Testis (tissue), 3 donors: Measurements from ENCODE around the gene MISP. TPM values are rescaled to one million over a fixed set of nuclear protein-coding genes. Genes with fewer than 3 reads are reported as not detected.

Experiments used
- DNase-seq: peaks from one replicate; pipeline ENCODE4 v3.0.0-alpha.2; 2019
- H3K27ac ChIP-seq, 2 donors: fragments of 200-600 bp; sonication (generic); one replicate each; pipeline ENCODE4 v1.5.1; 2019
- H3K27me3 ChIP-seq: fragments of 200-600 bp; sonication (generic); one replicate; pipeline ENCODE4 v1.5.1; 2019
- H3K36me3 ChIP-seq: fragments of 200-600 bp; sonication (generic); one replicate; pipeline ENCODE4 v1.5.1; 2017; ENCODE audit warnings: low read depth; ENCODE audit errors: missing control alignments
- H3K4me1 ChIP-seq: fragments of 200-600 bp; sonication (generic); one replicate; pipeline ENCODE4 v1.5.1; 2019
- H3K4me3 ChIP-seq, 2 donors: fragments of 200-600 bp; sonication (generic); one replicate each; pipeline ENCODE4 v1.5.1; 2017 to 2019
- H3K9me3 ChIP-seq: fragments of 200-600 bp; sonication (generic); one replicate; pipeline ENCODE4 v1.5.1; 2017
- POLR2A ChIP-seq: fragments of 450-650 bp; IDR thresholded peaks from one replicate; pipeline ENCODE4 v1.6.1; 2017; ENCODE audit warnings: antibody characterized with exemption, mild to moderate bottlenecking, moderate library complexity
- WGBS, 2 donors: methylation state at CpG; one replicate each; pipeline ENCODE4 v1.1.5; 2018; 5-methylcytosine and 5-hydroxymethylcytosine counted together
- intact Hi-C: fragments of 100-400 bp; cut with DNase I; formaldehyde crosslinking; loops from one replicate; pipeline ENCODE4 v1.15.1; 2023; ENCODE audit warnings: low total_unique reads
- polyA plus RNA-seq: library from polyadenylated mRNA; stranded (reverse); fragments of 350-450 nt; fragmentation: Illumina TruSeq; extraction: RNeasy Lipid Tissue Mini Kit (QIAGEN cat#74804); gene quantifications from one replicate; pipeline ENCODE4 v1.2.3, GENCODE V29; 2014; ENCODE audit warnings: low read depth, low replicate concordance; ENCODE audit not compliant: insufficient read depth
- total RNA-seq, 2 donors: library from RNA; depleted of rRNA; stranded (reverse); fragments of >200 nt; gene quantifications; one replicate each; pipeline ENCODE4 v1.2.3, GENCODE V29; 2016
- TF ChIP-seq, protein P1 (sequence below), 3 experiments: fragments of 450-650 bp in 2 of 3; fragments of 200-600 bp in 1 of 3; sonication (generic) in 1 of 3; IDR thresholded peaks; one replicate each; pipeline ENCODE4 v1.5.1; 2016 to 2019; ENCODE audit warnings: antibody characterized with exemption in 3 of 3, mild to moderate bottlenecking in 2 of 3, moderate library complexity in 1 of 3

Gene MISP
- total and polyA plus RNA-seq, 3 donors from 2014 or later, result 1.1 to 3.1 (median 1.1) TPM

DNA sequence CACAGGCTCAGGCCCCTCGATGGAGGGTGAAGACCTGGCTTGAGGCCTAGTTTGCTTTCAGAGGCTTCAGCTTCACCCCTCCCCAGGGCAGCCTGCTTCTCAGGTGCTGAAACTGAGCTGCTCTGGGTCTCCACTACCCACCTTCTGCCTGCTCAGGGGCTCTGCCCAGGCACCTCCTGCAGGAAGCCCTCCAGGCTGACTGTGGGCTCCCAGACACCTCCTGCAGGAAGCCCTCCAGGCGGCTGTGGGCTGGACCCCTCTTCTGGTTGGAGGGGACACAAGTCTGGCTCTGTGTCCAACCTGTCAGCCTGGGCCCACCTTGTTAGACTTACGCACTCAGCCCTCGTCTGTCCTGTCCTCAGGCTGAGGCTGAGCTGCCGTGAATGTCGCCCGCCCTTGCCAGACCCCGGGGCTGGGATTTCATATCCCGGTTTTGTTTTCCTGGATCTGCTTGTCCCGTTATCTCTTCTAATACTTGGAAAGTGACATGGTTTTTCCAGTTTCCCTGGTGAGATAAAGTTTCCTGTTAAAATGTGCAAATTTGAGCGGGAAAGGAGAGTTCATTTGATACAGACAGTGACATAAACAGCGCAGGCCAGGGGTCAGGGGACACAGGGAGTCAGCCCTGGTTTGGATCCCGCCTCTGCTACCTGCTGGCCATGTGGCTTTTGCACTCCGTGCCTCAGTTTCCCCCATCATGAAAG is 20.8 kb upstream of the MISP start:
- Histone ChIP-seq H3K4me3 (no peak overlapping the region), H3K36me3 (no peaks in the 10 kb centered on the region), H3K27me3 (no peaks in the 10 kb centered on the region), H3K9me3 (no peaks in the 10 kb centered on the region), H3K27ac (no peak overlapping the region), H3K4me1 (no peaks in the 10 kb centered on the region)
- WGBS, 2 donors, result 73 to 90% methylated on average over 12 to 14 of the region's 14 CpGs
- TF ChIP-seq, protein P1, sequence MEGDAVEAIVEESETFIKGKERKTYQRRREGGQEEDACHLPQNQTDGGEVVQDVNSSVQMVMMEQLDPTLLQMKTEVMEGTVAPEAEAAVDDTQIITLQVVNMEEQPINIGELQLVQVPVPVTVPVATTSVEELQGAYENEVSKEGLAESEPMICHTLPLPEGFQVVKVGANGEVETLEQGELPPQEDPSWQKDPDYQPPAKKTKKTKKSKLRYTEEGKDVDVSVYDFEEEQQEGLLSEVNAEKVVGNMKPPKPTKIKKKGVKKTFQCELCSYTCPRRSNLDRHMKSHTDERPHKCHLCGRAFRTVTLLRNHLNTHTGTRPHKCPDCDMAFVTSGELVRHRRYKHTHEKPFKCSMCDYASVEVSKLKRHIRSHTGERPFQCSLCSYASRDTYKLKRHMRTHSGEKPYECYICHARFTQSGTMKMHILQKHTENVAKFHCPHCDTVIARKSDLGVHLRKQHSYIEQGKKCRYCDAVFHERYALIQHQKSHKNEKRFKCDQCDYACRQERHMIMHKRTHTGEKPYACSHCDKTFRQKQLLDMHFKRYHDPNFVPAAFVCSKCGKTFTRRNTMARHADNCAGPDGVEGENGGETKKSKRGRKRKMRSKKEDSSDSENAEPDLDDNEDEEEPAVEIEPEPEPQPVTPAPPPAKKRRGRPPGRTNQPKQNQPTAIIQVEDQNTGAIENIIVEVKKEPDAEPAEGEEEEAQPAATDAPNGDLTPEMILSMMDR (IDR thresholded peaks at IDR 0.05), result no peak
- TF ChIP-seq POLR2A, result no peak
- no peak for DNase-seq
- intact Hi-C loops, result loop anchor here (5.0 kb wide), 1 partner anchor 63 kb away; no protein-coding TSS in a partner anchor

DNA sequence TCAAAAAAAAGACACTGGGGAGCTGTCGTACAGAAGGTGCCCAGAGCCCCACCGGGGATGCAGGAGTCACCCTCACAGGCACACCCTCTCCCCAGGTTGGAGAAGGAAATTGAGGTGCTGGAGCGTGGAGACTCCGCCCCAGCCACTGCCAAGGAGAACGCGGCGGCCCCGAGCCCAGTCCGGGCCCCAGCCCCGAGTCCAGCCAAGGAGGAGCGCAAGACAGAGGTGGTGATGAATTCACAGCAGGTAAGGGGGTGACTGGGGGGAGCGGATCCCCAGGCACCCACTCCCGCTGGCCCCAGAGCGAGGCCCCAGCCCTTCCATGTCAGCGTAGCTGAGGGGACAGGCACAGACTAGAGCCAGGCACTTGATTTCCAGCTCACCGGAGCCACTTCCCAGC is 19.9 kb upstream of the MISP start:
- Histone ChIP-seq H3K36me3 (no peaks in the 10 kb centered on the region), H3K4me3 (no peak overlapping the region), H3K4me1 (no peaks in the 10 kb centered on the region), H3K9me3 (no peaks in the 10 kb centered on the region), H3K27ac (no peak overlapping the region), H3K27me3 (no peaks in the 10 kb centered on the region)
- WGBS, 2 donors, result 89 to 96% methylated on average over 12 to 16 of the region's 16 CpGs
- TF ChIP-seq POLR2A, result no peak
- TF ChIP-seq, protein P1 (IDR thresholded peaks at IDR 0.05), result no peak
- intact Hi-C loops, result loop anchor here (5.0 kb wide), 1 partner anchor 64 kb away; no protein-coding TSS in a partner anchor
- DNase-seq, result no peak

DNA sequence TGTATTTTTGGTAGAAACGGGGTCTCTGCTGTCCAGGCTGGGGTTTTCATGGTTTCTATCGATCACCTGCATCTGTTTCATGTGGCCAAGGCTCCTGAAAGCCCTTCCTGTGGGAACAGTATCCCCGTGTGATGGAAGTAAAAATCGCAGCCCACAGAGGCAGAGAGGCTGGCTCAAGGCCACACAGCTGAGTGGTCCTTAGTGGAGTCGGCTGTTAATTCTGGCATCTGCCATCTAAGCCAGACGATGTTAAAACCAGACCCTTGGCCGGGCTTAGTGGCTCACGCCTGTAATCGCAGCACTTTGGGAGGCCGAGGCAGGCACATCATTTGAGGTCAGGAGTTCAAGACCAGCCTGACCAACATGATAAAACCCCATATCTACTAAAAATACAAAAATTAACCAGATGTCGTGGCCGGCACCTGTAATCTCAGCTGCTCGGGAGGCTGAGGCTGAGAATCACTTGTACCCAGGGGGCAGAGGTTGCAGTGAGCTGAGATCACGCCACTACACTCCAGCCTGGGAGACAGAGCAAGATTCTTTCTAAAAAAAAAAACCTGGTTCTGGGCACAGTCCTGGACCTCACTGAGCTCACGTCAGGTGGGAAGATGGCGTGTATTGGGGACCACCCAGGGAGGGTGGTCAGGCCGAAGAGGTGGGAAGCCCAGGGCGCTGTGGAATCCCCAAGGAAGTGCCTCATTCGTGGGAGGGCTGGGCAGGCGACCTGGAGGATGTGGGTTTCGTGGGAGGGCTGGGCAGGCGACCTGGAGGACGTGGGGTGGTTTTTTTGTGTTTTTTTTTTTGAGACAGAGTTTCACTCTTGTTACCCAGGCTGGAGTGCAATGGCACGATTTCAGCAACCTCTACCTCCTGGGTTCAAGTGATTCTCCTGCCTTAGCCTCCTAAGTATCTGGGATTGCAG is 18.5 kb upstream of the MISP start:
- no peaks in the 10 kb centered on the region for H3K36me3 ChIP-seq
- WGBS, 2 donors, result 72 to 80% methylated on average over 24 of the region's 24 CpGs

DNA sequence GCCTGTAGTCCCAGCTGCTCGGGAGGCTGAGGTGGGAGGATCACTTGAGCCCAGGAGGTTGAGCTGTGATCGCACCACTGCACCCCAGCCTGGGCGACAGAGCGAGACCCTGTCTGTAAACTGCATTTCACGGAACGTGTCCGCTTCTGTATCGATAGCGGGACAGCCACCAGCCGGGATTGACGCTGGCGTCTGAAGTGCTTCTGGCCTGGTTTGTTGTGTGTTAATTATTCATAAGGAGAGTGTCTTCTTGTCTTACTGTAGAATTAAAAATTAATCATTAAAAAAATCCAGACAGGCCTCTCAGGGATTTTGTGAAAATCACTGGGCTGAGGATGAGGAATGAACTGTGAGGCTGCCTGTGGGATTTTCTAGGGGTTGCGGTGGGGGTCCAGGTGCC is 16.2 kb upstream of the MISP start:
- Histone ChIP-seq H3K9me3 (no peaks in the 10 kb centered on the region), H3K4me1 (no peaks in the 10 kb centered on the region), H3K4me3 (no peak overlapping the region), H3K27me3 (no peaks in the 10 kb centered on the region), H3K27ac (no peak overlapping the region), H3K36me3 (no peaks in the 10 kb centered on the region)
- 89 to 96% methylated on average over 11 to 13 of the region's 13 CpGs for WGBS, 2 donors
- DNase-seq, result no peak
- intact Hi-C loops, result loop anchor here (5.0 kb wide), 1 partner anchor 67 kb away; no protein-coding TSS in a partner anchor
- no peak for TF ChIP-seq POLR2A
- TF ChIP-seq, protein P1 (IDR thresholded peaks at IDR 0.05), result no peak

More for the DNA sequence above, 18.5 kb upstream of the MISP start:
- no peak for DNase-seq
- H3K4me1 ChIP-seq, result no peaks in the 10 kb centered on the region
- H3K9me3 ChIP-seq, result no peaks in the 10 kb centered on the region
- H3K27ac ChIP-seq, result no peak overlapping the region
- intact Hi-C loops, result loop anchor here (5.0 kb wide), 1 partner anchor 65 kb away; no protein-coding TSS in a partner anchor
- no peak overlapping the region for H3K4me3 ChIP-seq
- TF ChIP-seq POLR2A, result no peak
- TF ChIP-seq, protein P1 (IDR thresholded peaks at IDR 0.05), result no peak
- H3K27me3 ChIP-seq, result no peaks in the 10 kb centered on the region
